SK-N-SH (cell line): ENCODE data around the gene SYNE1. TPM values are rescaled to one million over a fixed set of nuclear protein-coding genes. Genes with fewer than 3 reads are reported as not detected.
A peak's percentile ranks its signal among the peaks of the same experiment; 100 is the strongest.

Experiments
- CTCF ChIA-PET: fragments of 300-600, 350-600 bp; formaldehyde crosslinking; extraction: SDS; loops from one replicate; lab custom pipeline; 2021; lab: Yijun Ruan, JAX
- POLR2A ChIA-PET: fragments of 350-600 bp; sonication (Branson Sonifier 250); formaldehyde crosslinking; extraction: SDS; loops from one replicate; lab custom pipeline; 2020; ENCODE audit warnings: antibody characterized with exemption, inconsistent platforms; lab: Yijun Ruan, JAX
- DNase-seq: peaks from one replicate; pipeline ENCODE4 v3.0.0; 2012
- H2AFZ ChIP-seq: fragments of 200-600 bp; sonication (generic); 2 replicates; pipeline ENCODE4 v1.8.1; 2016; ENCODE audit warnings: antibody characterized with exemption, mild to moderate bottlenecking, low read depth
- H3F3A ChIP-seq: fragments of 200-600 bp; sonication (generic); replicated peaks from 2 replicates; pipeline ENCODE3; 2016; ENCODE audit warnings: antibody characterized with exemption, mild to moderate bottlenecking; ENCODE audit not compliant: insufficient read depth
- H3K27ac ChIP-seq, 2 experiments: fragments of 200-500 bp in 1 of 2; fragments of 200-600 bp in 1 of 2; sonication (Bioruptor generic) in 1 of 2; sonication (generic), shearing (Covaris generic) in 1 of 2; 2 replicates each; pipeline versions ENCODE4 v1.5.1 to v1.6.1; 2014 to 2016; ENCODE audit warnings: low read depth in 2 of 2, inconsistent platforms in 1 of 2, low read length in 1 of 2, mild to moderate bottlenecking in 1 of 2, mixed read lengths in 1 of 2
- H3K27me3 ChIP-seq: fragments of 200-600 bp; sonication (generic), shearing (Covaris generic); 2 replicates; pipeline ENCODE4 v1.6.1; 2016; ENCODE audit warnings: mixed run types; ENCODE audit not compliant: insufficient read depth
- H3K36me3 ChIP-seq, 2 experiments: fragments of 200-500 bp in 1 of 2; fragments of 200-600 bp in 1 of 2; sonication (Bioruptor generic) in 1 of 2; sonication (generic) in 1 of 2; replicated peaks in 1 of 2; 2 replicates each; pipeline versions ENCODE3 to v1.5.1; 2014 to 2016; ENCODE audit warnings: low read length in 1 of 2, mild to moderate bottlenecking in 1 of 2; ENCODE audit not compliant: insufficient read depth in 2 of 2, control insufficient read depth in 1 of 2
- H3K4me1 ChIP-seq, 2 experiments: fragments of 200-500 bp in 1 of 2; fragments of 200-600 bp in 1 of 2; sonication (Bioruptor generic) in 1 of 2; sonication (generic), shearing (Covaris generic) in 1 of 2; 2 replicates each; pipeline versions ENCODE4 v1.5.1 to v1.6.1; 2014 to 2016; ENCODE audit warnings: low read depth in 1 of 2, low read length in 1 of 2, mixed run types in 1 of 2; ENCODE audit not compliant: insufficient read depth in 2 of 2, control insufficient read depth in 1 of 2
- H3K4me2 ChIP-seq: fragments of 200-600 bp; sonication (generic), shearing (Covaris generic); 2 replicates; pipeline ENCODE4 v1.6.1; 2017; ENCODE audit warnings: mixed run types
- H3K4me3 ChIP-seq, 2 experiments: fragments of 200-500 bp in 1 of 2; fragments of 200-600 bp in 1 of 2; sonication (Bioruptor generic) in 1 of 2; sonication (generic), shearing (Covaris generic) in 1 of 2; 2 replicates each; pipeline versions ENCODE4 v1.5.1 to v1.8.1; 2014 to 2016; ENCODE audit warnings: low read depth in 2 of 2, inconsistent platforms in 1 of 2, low read length in 1 of 2, mild to moderate bottlenecking in 1 of 2, mixed read lengths in 1 of 2, moderate library complexity in 1 of 2
- H3K79me2 ChIP-seq: fragments of 200-600 bp; sonication (generic); 2 replicates; pipeline ENCODE4 v1.8.1; 2017; ENCODE audit warnings: mild to moderate bottlenecking; ENCODE audit not compliant: insufficient read depth
- H3K9ac ChIP-seq: fragments of 200-600 bp; sonication (generic); 2 replicates; pipeline ENCODE4 v1.6.1; 2017; ENCODE audit warnings: mixed run types
- H3K9me2 ChIP-seq: fragments of 200-600 bp; sonication (generic); 2 replicates; pipeline ENCODE4 v1.6.1; 2017; ENCODE audit warnings: mixed run types
- H3K9me3 ChIP-seq: fragments of 200-600 bp; sonication (generic); 2 replicates; pipeline ENCODE4 v1.6.1; 2017; ENCODE audit warnings: mixed run types, mild to moderate bottlenecking, moderate library complexity
- H4K20me1 ChIP-seq: fragments of 200-600 bp; sonication (generic); 2 replicates; pipeline ENCODE4 v1.6.1; 2017; ENCODE audit warnings: mild to moderate bottlenecking, mixed run types; ENCODE audit not compliant: insufficient read depth
- CTCF ChIP-seq: fragments of 200-600 bp; sonication (generic); IDR thresholded peaks from 2 replicates; pipeline ENCODE4 v1.6.1; 2017; ENCODE audit warnings: antibody characterized with exemption, mild to moderate bottlenecking, moderate library complexity
- FOSL2 ChIP-seq: IDR thresholded peaks from 2 replicates; pipeline ENCODE4 v1.4.0; 2012; ENCODE audit warnings: low read depth, mild to moderate bottlenecking, moderate library complexity, borderline replicate concordance
- FOXJ3 ChIP-seq: sonication (generic); formaldehyde crosslinking; IDR thresholded peaks from 2 replicates; pipeline ENCODE4 v1.5.1; 2020; ENCODE audit warnings: mild to moderate bottlenecking, missing genetic modification reagents
- FOXM1 ChIP-seq: IDR thresholded peaks from 2 replicates; pipeline ENCODE4 v1.4.0; 2012; ENCODE audit warnings: low read depth, mild to moderate bottlenecking
- IRF3 ChIP-seq: fragments of 150-350 bp; IDR thresholded peaks from 2 replicates; pipeline ENCODE4 v1.6.1; 2016; ENCODE audit warnings: mild to moderate bottlenecking, low read depth, low read length
- MAX ChIP-seq: IDR thresholded peaks from 2 replicates; pipeline ENCODE4 v1.4.0; 2012; ENCODE audit warnings: low read depth
- MEF2A ChIP-seq: IDR thresholded peaks from 2 replicates; pipeline ENCODE4 v1.4.0; 2012; ENCODE audit warnings: low read depth, borderline replicate concordance
- MXI1 ChIP-seq: IDR thresholded peaks from 2 replicates; pipeline ENCODE4 v1.6.1; 2012; ENCODE audit warnings: mild to moderate bottlenecking, low read depth, low read length, improper control_type of control experiment
- PBX3 ChIP-seq: IDR thresholded peaks from 2 replicates; pipeline ENCODE4; 2012
- RAD21 ChIP-seq: IDR thresholded peaks from 2 replicates; pipeline ENCODE4 v1.6.1; 2012; ENCODE audit warnings: mild to moderate bottlenecking, low read length
- REST ChIP-seq: IDR thresholded peaks from 2 replicates; pipeline ENCODE4 v1.6.1; 2012; ENCODE audit warnings: mild to moderate bottlenecking, low read depth, low read length, moderate library complexity
- RFX5 ChIP-seq: IDR thresholded peaks from 2 replicates; pipeline ENCODE4 v1.6.1; 2012; ENCODE audit warnings: mild to moderate bottlenecking, improper control_type of control experiment, low read length
- SMC3 ChIP-seq: IDR thresholded peaks from 2 replicates; pipeline ENCODE4 v1.6.1; 2012; ENCODE audit warnings: low read depth, low read length, improper control_type of control experiment
- TAF1 ChIP-seq: IDR thresholded peaks from 2 replicates; pipeline ENCODE4 v1.6.1; 2012; ENCODE audit warnings: low read depth, mild to moderate bottlenecking, low read length, moderate library complexity, borderline replicate concordance
- USF1 ChIP-seq: IDR thresholded peaks from 2 replicates; pipeline ENCODE4 v1.4.0; 2012; ENCODE audit warnings: low read depth, borderline replicate concordance
- USF2 ChIP-seq: fragments of 150-350 bp; IDR thresholded peaks from 2 replicates; pipeline ENCODE4 v1.6.1; 2017; ENCODE audit warnings: antibody characterized with exemption, low read length, low read depth, borderline replicate concordance
- YY1 ChIP-seq: IDR thresholded peaks from 2 replicates; pipeline ENCODE4 v1.4.0; 2012; ENCODE audit warnings: low read depth, mild to moderate bottlenecking
- WGBS: methylation state at CpG from one replicate; pipeline ENCODE4 v1.1.6; 2017; ENCODE audit warnings: low lambda C conversion rate; 5-methylcytosine and 5-hydroxymethylcytosine counted together
- polyA plus RNA-seq, 3 experiments: library from polyadenylated mRNA; depleted of rRNA; stranded (reverse); fragments of >200 nt; gene quantifications; 2 replicates each; pipeline ENCODE4 v1.2.3, GENCODE V29; 2012

SYNE1 gene
- polyA plus RNA-seq, 1 of the 3 experiments (the other 2 are of a cell fraction): 31.1 TPM

- TF ChIP-seq REST (no peak), PBX3 (no peak), USF1 (no peak), TAF1 (no peak), CTCF (no peak), FOXM1 (no peak), RAD21 (no peak), FOXJ3 (CRISPR knock-in tag) (no peak)
Measured at GRCh38 chr6:152273002-152273401, 364.2 kb downstream of the SYNE1 start (continued).

- H2AFZ ChIP-seq: no peak overlapping the region
- WGBS: 96% methylated on average over 1 of the region's 1 CpG
- H4K20me1 ChIP-seq: no peaks in the 10 kb centered on the region
- H3F3A ChIP-seq: peaks cover 18% of the 10 kb centered on the region
- H3K27me3 ChIP-seq: no peaks in the 10 kb centered on the region
- H3K9me2 ChIP-seq: no peaks in the 10 kb centered on the region
- no peak overlapping the region for H3K4me3 ChIP-seq
- H3K9me3 ChIP-seq: no peaks in the 10 kb centered on the region
- H3K9ac ChIP-seq: no peak overlapping the region
- peaks cover 39 to 58% of the 10 kb centered on the region in 2 experiments for H3K36me3 ChIP-seq
- H3K27ac ChIP-seq: peak overlapping the region in 1 of 2 experiments; percentile 28; a peak in 1 of 4 replicates
- H3K4me1 ChIP-seq: peaks cover 0 to 13% of the 10 kb centered on the region in 2 experiments; a peak in 1 of 4 replicates
- no peak overlapping the region for H3K4me2 ChIP-seq
- POLR2A ChIA-PET: no interaction called here
- no peaks in the 10 kb centered on the region for H3K79me2 ChIP-seq
- DNase-seq: no peak
- CTCF ChIA-PET: no interaction called here
- no peak for TF ChIP-seq MAX
- TF ChIP-seq USF2: no peak
- TF ChIP-seq MEF2A: no peak
- no peak for TF ChIP-seq YY1
- TF ChIP-seq CTCF: no peak
- no peak for TF ChIP-seq RFX5
- TF ChIP-seq TAF1: no peak
- TF ChIP-seq MXI1: no peak
- TF ChIP-seq USF1: no peak
- no peak for TF ChIP-seq SMC3
- no peak for TF ChIP-seq FOSL2
- TF ChIP-seq IRF3: no peak
Measured at GRCh38 chr6:152272486-152272885, 364.7 kb downstream of the SYNE1 start.
